T-helper 17 cell (primary cell): ENCODE measurements around the gene CCR8. TPM values are rescaled to one million over a fixed set of nuclear protein-coding genes. Genes with fewer than 3 reads are reported as not detected.
"Not testable (repeated sequence)": the region's sequence is repeated elsewhere in the genome, so short reads cannot be mapped to it uniquely, and the experiment has no call there.

Source experiments
- ATAC-seq: fragments of 150-1000 bp; cut with Tn5 transposase; 2 replicates; pipeline ENCODE4 v1.10.0; 2021; ENCODE audit warnings: mild to moderate bottlenecking, moderate library complexity
- DNase-seq, 3 donors: peaks; one replicate each; pipeline versions ENCODE4 v3.0.0 to v3.0.0-alpha.2; 2020 to 2021
- H3K9me3 ChIP-seq: one replicate; pipeline ENCODE4 v1.7.0; 2013; ENCODE audit warnings: low read length, mild to moderate bottlenecking; ENCODE audit not compliant: control insufficient read depth, poor library complexity, severe bottlenecking
- H3K27ac Mint-ChIP-seq: one replicate; pipeline ENCODE4 v1.8.0; 2022; ENCODE audit warnings: mild to moderate bottlenecking, moderate library complexity, mixed read lengths
- H3K27me3 Mint-ChIP-seq: one replicate; pipeline ENCODE4 v1.8.0; 2022; ENCODE audit warnings: mixed read lengths
- H3K36me3 Mint-ChIP-seq: one replicate; pipeline ENCODE4 v1.8.0; 2022; ENCODE audit warnings: low read depth, mixed read lengths
- H3K4me1 Mint-ChIP-seq: one replicate; pipeline ENCODE4 v1.8.0; 2022; ENCODE audit warnings: mild to moderate bottlenecking, mixed read lengths
- H3K4me3 Mint-ChIP-seq: one replicate; pipeline ENCODE4 v1.8.0; 2022; ENCODE audit warnings: mild to moderate bottlenecking, moderate library complexity, mixed read lengths
- total RNA-seq, 4 donors: library from RNA in 2 of 4; stranded (reverse) in 2 of 4; gene quantifications; one replicate each; pipeline ENCODE4 v1.2.3 and lab custom pipeline; 2022 to 2026

CCR8 gene
- total RNA-seq, 2 donors from 2014 or later: 2.5 to 9.0 TPM

- ATAC-seq (no peak), DNase-seq (no peak)
- Mint-ChIP-seq H3K36me3 (no peaks in the 10 kb centered on the region), H3K27me3 (no peaks in the 10 kb centered on the region), H3K27ac (peak overlapping the region; percentile 19), H3K4me3 (no peak overlapping the region), H3K4me1 (peaks cover 4% of the 10 kb centered on the region)
- no peaks in the 10 kb centered on the region for H3K9me3 ChIP-seq
Observed at GRCh38 chr3:39344746-39345344, 15.3 kb downstream of the CCR8 start.

GRCh38 chr3:39346785-39347585 is 17.5 kb downstream of the CCR8 start:
- Mint-ChIP-seq H3K27ac (no peak overlapping the region), H3K4me1 (peaks cover 4% of the 10 kb centered on the region), H3K4me3 (no peak overlapping the region), H3K27me3 (no peaks in the 10 kb centered on the region), H3K36me3 (no peaks in the 10 kb centered on the region)
- DNase-seq (no peak), ATAC-seq (no peak)
- no peaks in the 10 kb centered on the region for H3K9me3 ChIP-seq

- H3K27ac Mint-ChIP-seq: no peak overlapping the region
- H3K4me1 Mint-ChIP-seq: peaks cover 4% of the 10 kb centered on the region
- H3K4me3 Mint-ChIP-seq: no peak overlapping the region
Observed at GRCh38 chr3:39347586-39347876, 18.0 kb downstream of the CCR8 start.

GRCh38 chr3:39349080-39349479 is 19.6 kb downstream of the CCR8 start:
- Mint-ChIP-seq H3K4me3 (no peak overlapping the region), H3K27me3 (no peaks in the 10 kb centered on the region), H3K27ac (no peak overlapping the region), H3K4me1 (peaks cover 4% of the 10 kb centered on the region), H3K36me3 (peaks cover 4% of the 10 kb centered on the region)
- DNase-seq (no peak), ATAC-seq (no peak)
- no peaks in the 10 kb centered on the region for H3K9me3 ChIP-seq

More at GRCh38 chr3:39347586-39347876, 18.0 kb downstream of the CCR8 start:
- ATAC-seq (no peak), DNase-seq (no peak)
- Mint-ChIP-seq H3K27me3 (no peaks in the 10 kb centered on the region), H3K36me3 (peaks cover 3% of the 10 kb centered on the region)
- H3K9me3 ChIP-seq: no peaks in the 10 kb centered on the region

- no peak overlapping the region for H3K27ac Mint-ChIP-seq
- ATAC-seq: no peak
- peaks cover 10% of the 10 kb centered on the region for H3K4me1 Mint-ChIP-seq
Observed at GRCh38 chr3:39350714-39351113, 21.2 kb downstream of the CCR8 start.

GRCh38 chr3:39351134-39351533 is 21.6 kb downstream of the CCR8 start:
- not testable (repeated sequence) for H3K9me3 ChIP-seq, H3K27me3 Mint-ChIP-seq, H3K27ac Mint-ChIP-seq, H3K36me3 Mint-ChIP-seq, H3K4me3 Mint-ChIP-seq, H3K4me1 Mint-ChIP-seq, DNase-seq, ATAC-seq

More at GRCh38 chr3:39350714-39351113, 21.2 kb downstream of the CCR8 start:
- Mint-ChIP-seq H3K36me3 (peaks cover 6% of the 10 kb centered on the region), H3K27me3 (peaks cover 5% of the 10 kb centered on the region), H3K4me3 (no peak overlapping the region)
- no peak for DNase-seq
- H3K9me3 ChIP-seq: no peaks in the 10 kb centered on the region

GRCh38 chr3:39353168-39353927 is 23.8 kb downstream of the CCR8 start:
- peaks cover 15% of the 10 kb centered on the region for H3K4me1 Mint-ChIP-seq
- not testable (repeated sequence) for ATAC-seq, H3K27me3 Mint-ChIP-seq, DNase-seq, H3K27ac Mint-ChIP-seq, H3K9me3 ChIP-seq, H3K36me3 Mint-ChIP-seq, H3K4me3 Mint-ChIP-seq

GRCh38 chr3:39358333-39358732 is 28.8 kb downstream of the CCR8 start:
- DNase-seq (no peak), ATAC-seq (no peak)
- Mint-ChIP-seq H3K27me3 (peaks cover 5% of the 10 kb centered on the region), H3K36me3 (peaks cover 2% of the 10 kb centered on the region), H3K27ac (no peak overlapping the region), H3K4me3 (peak overlapping the region; percentile 31), H3K4me1 (peaks cover 39% of the 10 kb centered on the region)
- H3K9me3 ChIP-seq: no peaks in the 10 kb centered on the region

- no peaks in the 10 kb centered on the region for H3K9me3 ChIP-seq
- peaks cover 3% of the 10 kb centered on the region for H3K36me3 Mint-ChIP-seq
- peak; percentile 97 for ATAC-seq
- DNase-seq: peak; percentile 14 to 35 (median 15)
- H3K27me3 Mint-ChIP-seq: no peaks in the 10 kb centered on the region
- peak overlapping the region; percentile 70 for H3K4me3 Mint-ChIP-seq
- peak overlapping the region; percentile 87 for H3K27ac Mint-ChIP-seq
- peaks cover 41% of the 10 kb centered on the region for H3K4me1 Mint-ChIP-seq
Observed at GRCh38 chr3:39361252-39361927, 31.9 kb downstream of the CCR8 start.

- DNase-seq: no peak
- ATAC-seq: no peak
- H3K4me1 Mint-ChIP-seq: peaks cover 39% of the 10 kb centered on the region
- H3K27ac Mint-ChIP-seq: peak overlapping the region; percentile 87
- H3K4me3 Mint-ChIP-seq: peak overlapping the region; percentile 70
- H3K36me3 Mint-ChIP-seq: peaks cover 3% of the 10 kb centered on the region
- no peaks in the 10 kb centered on the region for H3K9me3 ChIP-seq
- H3K27me3 Mint-ChIP-seq: no peaks in the 10 kb centered on the region
Observed at GRCh38 chr3:39362192-39362591, 32.7 kb downstream of the CCR8 start.

- H3K4me3 Mint-ChIP-seq: peak overlapping the region; percentile 25
- peaks cover 3% of the 10 kb centered on the region for H3K36me3 Mint-ChIP-seq
Observed at GRCh38 chr3:39362812-39363211, 33.3 kb downstream of the CCR8 start.

GRCh38 chr3:39370450-39370849 is 40.9 kb downstream of the CCR8 start:
- H3K36me3 Mint-ChIP-seq, H3K27ac Mint-ChIP-seq, ATAC-seq, H3K4me1 Mint-ChIP-seq, DNase-seq, H3K4me3 Mint-ChIP-seq, H3K9me3 ChIP-seq: not testable (repeated sequence)
- H3K27me3 Mint-ChIP-seq: peaks cover 22% of the 10 kb centered on the region

More at GRCh38 chr3:39362812-39363211, 33.3 kb downstream of the CCR8 start:
- Mint-ChIP-seq H3K27me3 (no peaks in the 10 kb centered on the region), H3K27ac (peak overlapping the region; percentile 87), H3K4me1 (peaks cover 33% of the 10 kb centered on the region)
- ATAC-seq (no peak), DNase-seq (no peak)
- H3K9me3 ChIP-seq: no peaks in the 10 kb centered on the region

GRCh38 chr3:39372833-39373232 is 43.3 kb downstream of the CCR8 start:
- Mint-ChIP-seq H3K27me3 (peaks cover 28% of the 10 kb centered on the region), H3K4me1 (peaks cover under 1% of the 10 kb centered on the region), H3K36me3 (peaks cover 4% of the 10 kb centered on the region), H3K4me3 (no peak overlapping the region), H3K27ac (no peak overlapping the region)
- no peaks in the 10 kb centered on the region for H3K9me3 ChIP-seq
- DNase-seq (no peak), ATAC-seq (no peak)
